Prostate gland (tissue), 2 donors: Measurements from ENCODE around the gene SLC6A11.

Experiments
- CTCF ChIP-seq, 4 experiments: fragments of 200-600 bp in 2 of 4; fragments of 450-650 bp in 2 of 4; sonication (generic) in 2 of 4; IDR thresholded peaks; 1 replicate in 3 of 4; 2 replicates in 1 of 4; pipeline ENCODE4 v1.5.1; 2016 to 2019; ENCODE audit warnings: antibody characterized with exemption in 4 of 4, mild to moderate bottlenecking in 2 of 4, moderate library complexity in 2 of 4
- POLR2A ChIP-seq: fragments of 450-650 bp; IDR thresholded peaks from one replicate; pipeline ENCODE4 v1.6.1; 2016; ENCODE audit warnings: antibody characterized with exemption, mild to moderate bottlenecking
- POLR2AphosphoS5 ChIP-seq: sonication (generic); formaldehyde crosslinking; IDR thresholded peaks from one replicate; pipeline ENCODE4 v1.6.1; 2017; ENCODE audit warnings: antibody characterized with exemption

GRCh38 chr3:10928407-10928960 lies 112.5 kb downstream of the SLC6A11 start:
- TF ChIP-seq CTCF (IDR thresholded peaks at IDR 0.05) (no peak), POLR2A (no peak), POLR2AphosphoS5 (no peak)
